ENCODE measurements around the gene PHLDA2. TPM values are rescaled to one million over a fixed set of nuclear protein-coding genes. Genes with fewer than 3 reads are reported as not detected.

The PHLDA2 gene
- total RNA-seq = 14.4 and 24.8 TPM in 2 replicates

GRCh38 chr11:2928605-2929530, at the start of gene PHLDA2:
TSS of gene PHLDA2 (minus strand) at chr11:2929420. CDS start at chr11:2929364, 56 bp downstream.

GRCh38 chr11:2885678-2886081, 43.5 kb downstream of the PHLDA2 start, which contains the start of gene CDKN1C:
TSS of gene CDKN1C (minus strand) at chr11:2885775. CDS start at chr11:2885456, 319 bp downstream.

Other genes with a start within 250 kb of the PHLDA2 start
- gene KCNQ1OT1, start 229.4 kb downstream of the PHLDA2 start, total RNA-seq = 1.3 and 1.4 TPM in 2 replicates
- gene CDKN1C, start 43.6 kb downstream of the PHLDA2 start, total RNA-seq = 31.9 and 90.1 TPM in 2 replicates
- 43.1 and 72.3 TPM in 2 replicates for gene NAP1L4, start 62.9 kb upstream of the PHLDA2 start, total RNA-seq
- 65.0 and 69.3 TPM in 2 replicates for gene CARS1, start 128.0 kb upstream of the PHLDA2 start, total RNA-seq
- 32.9 and 33.5 TPM in 2 replicates for gene OSBPL5, start 235.9 kb upstream of the PHLDA2 start, total RNA-seq

Measured in cardiac atrium fibroblast (primary cell).